ENCODE results near the gene SNX2. TPM values are rescaled to one million over a fixed set of nuclear protein-coding genes. Genes with fewer than 3 reads are reported as not detected.

The SNX2 gene
- polyA plus RNA-seq, 4 donors: 41.4 to 131 (median 52.5) TPM

DNA sequence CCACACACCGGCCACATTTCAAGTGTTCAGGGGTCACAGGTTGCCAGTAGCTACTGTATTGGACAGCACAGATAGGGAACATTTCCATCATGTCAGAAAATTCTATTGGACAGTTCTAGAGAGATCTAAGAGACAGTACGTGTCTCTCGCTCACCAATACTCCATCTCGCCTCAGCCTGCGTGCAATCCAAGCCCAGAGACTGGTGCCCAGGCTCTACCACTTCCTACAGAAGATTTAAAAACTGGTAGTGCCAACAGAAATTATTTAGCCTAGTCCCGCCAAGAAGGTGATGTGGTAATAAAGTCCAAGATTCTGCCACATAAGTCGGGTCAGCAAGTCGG is 390 bp upstream of the SNX2 start:
- H3K36me3 ChIP-seq (ENCODE audit: control insufficient read depth in 3 of 3, insufficient read depth in 2 of 3, low read depth in 1 of 3, low read length in 3 of 3): peaks cover 0 to 2% (median 0%) of the 10 kb centered on the region in 3 donors
- H3K27ac ChIP-seq (ENCODE audit: low read depth in 1 of 3, low read length in 2 of 3): peak overlapping the region; percentile 25 to 63 (median 36)
- H3K4me1 ChIP-seq (ENCODE audit: control insufficient read depth in 3 of 3, insufficient read depth in 2 of 3, low read depth in 1 of 3, low read length in 2 of 3): peaks cover 2 to 3% (median 3%) of the 10 kb centered on the region in 3 donors
- H3K4me3 ChIP-seq (ENCODE audit: low read depth in 1 of 3, low read length in 3 of 3): peak overlapping the region in 2 of 3 donors; percentile 45 to 75
- 16 to 27% (median 16%) methylated on average over 8 of the region's 8 CpGs for WGBS, 3 donors
- FAIRE-seq (no peak), DNase-seq (no peak)
- H3K9me3 ChIP-seq (ENCODE audit: control insufficient read depth in 2 of 2, insufficient read depth in 1 of 2, low read depth in 1 of 2, low read length in 1 of 2): no peaks in the 10 kb centered on the region
- H3K27me3 ChIP-seq (ENCODE audit: control insufficient read depth in 3 of 3, insufficient read depth in 3 of 3, low read length in 3 of 3): peaks cover 0 to 3% (median 0%) of the 10 kb centered on the region in 3 donors

DNA sequence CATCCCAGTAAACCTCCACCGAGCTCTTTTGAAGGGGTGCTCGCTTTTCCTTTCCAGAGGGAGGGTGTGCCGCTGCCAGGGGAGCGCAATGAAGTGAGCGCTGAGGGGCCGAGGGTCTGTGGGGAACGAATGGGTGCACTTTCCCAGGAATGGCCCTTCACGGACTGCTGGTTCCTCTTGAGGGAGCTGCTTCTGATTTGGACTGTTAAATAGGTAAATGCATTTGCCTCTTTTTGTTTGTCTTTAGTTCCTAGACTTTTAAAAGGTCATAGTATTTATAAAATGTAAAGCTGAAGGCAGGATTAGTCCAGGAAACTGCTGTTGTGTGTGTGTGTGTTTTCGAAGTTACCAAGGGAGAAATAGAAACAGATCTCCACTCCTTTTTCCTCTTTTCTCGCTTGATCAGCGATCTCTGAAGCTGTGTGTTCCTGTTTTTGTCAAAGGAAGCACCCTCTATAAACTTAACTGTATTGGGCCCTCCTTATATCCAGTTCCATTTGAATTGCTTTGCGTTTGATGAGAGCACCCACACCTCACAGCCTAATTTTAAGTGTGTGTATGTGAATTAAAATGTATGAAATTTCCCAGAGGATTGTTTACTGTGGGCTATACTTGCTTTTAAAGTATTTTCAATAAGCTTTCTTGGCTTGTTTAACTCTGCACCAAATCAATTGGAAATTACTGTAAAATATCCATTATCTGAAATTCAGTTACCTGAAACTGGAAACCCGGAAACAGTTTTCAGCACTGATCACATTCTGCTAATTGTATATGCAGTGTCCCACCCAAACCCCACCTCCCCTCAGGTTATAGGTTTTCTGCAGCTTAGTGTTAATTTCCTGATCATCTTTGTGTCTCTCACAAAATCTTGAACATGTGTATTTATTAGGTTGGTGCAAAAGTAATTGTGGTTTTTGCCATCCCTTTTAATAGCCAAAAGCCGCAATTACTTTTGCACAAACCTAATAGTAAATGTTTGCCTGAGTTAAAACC is 966 bp downstream of the SNX2 start:
- DNase-seq (peak in 1 of 2 donors; percentile 31), FAIRE-seq (no peak)
- H3K27ac ChIP-seq (ENCODE audit: low read depth in 1 of 3, low read length in 2 of 3): peak overlapping the region; percentile 16 to 93 (median 83)
- peak overlapping the region; percentile 75 to 99 (median 92) for H3K4me3 ChIP-seq (ENCODE audit: low read depth in 1 of 3, low read length in 3 of 3)
- no peaks in the 10 kb centered on the region for H3K9me3 ChIP-seq (ENCODE audit: control insufficient read depth in 2 of 2, insufficient read depth in 1 of 2, low read depth in 1 of 2, low read length in 1 of 2)
- H3K4me1 ChIP-seq (ENCODE audit: control insufficient read depth in 3 of 3, insufficient read depth in 2 of 3, low read depth in 1 of 3, low read length in 2 of 3): peaks cover 2 to 3% (median 3%) of the 10 kb centered on the region in 3 donors
- no peaks in the 10 kb centered on the region for H3K27me3 ChIP-seq (ENCODE audit: control insufficient read depth in 3 of 3, insufficient read depth in 3 of 3, low read length in 3 of 3)
- H3K36me3 ChIP-seq (ENCODE audit: control insufficient read depth in 3 of 3, insufficient read depth in 2 of 3, low read depth in 1 of 3, low read length in 3 of 3): peaks cover 0 to 2% (median 0%) of the 10 kb centered on the region in 3 donors
- 1 to 5% (median 3%) methylated on average over 14 of the region's 14 CpGs for WGBS, 3 donors

DNA sequence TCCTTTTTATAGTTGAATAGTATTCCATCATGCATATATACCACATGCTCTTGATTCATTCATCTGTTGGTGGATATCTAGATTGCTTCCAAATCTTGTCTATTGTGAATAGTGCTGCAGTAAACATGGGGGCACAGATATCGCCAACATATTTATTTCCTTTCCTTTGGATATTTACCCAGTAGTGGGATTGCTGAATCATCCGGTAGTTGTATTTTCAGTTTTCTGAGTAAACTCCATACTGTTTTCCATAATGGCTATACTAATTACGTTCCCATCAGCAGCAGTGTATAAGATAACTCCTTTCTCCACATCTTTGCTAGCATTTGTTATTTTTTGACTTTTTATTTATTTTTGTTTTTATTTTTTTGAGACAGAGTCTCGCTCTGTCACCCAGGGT is 3.3 kb downstream of the SNX2 start:
- H3K36me3 ChIP-seq (ENCODE audit: control insufficient read depth in 3 of 3, insufficient read depth in 2 of 3, low read depth in 1 of 3, low read length in 3 of 3): peaks cover 0 to 6% (median 0%) of the 10 kb centered on the region in 3 donors
- H3K4me3 ChIP-seq (ENCODE audit: low read depth in 1 of 3, low read length in 3 of 3): no peak overlapping the region
- H3K27me3 ChIP-seq (ENCODE audit: control insufficient read depth in 3 of 3, insufficient read depth in 3 of 3, low read length in 3 of 3): no peaks in the 10 kb centered on the region
- H3K27ac ChIP-seq (ENCODE audit: low read depth in 1 of 3, low read length in 2 of 3): no peak overlapping the region
- peaks cover 2 to 3% (median 3%) of the 10 kb centered on the region in 3 donors for H3K4me1 ChIP-seq (ENCODE audit: control insufficient read depth in 3 of 3, insufficient read depth in 2 of 3, low read depth in 1 of 3, low read length in 2 of 3)
- no peak for DNase-seq
- no peak for FAIRE-seq
- 95 to 98% (median 96%) methylated on average over 4 of the region's 4 CpGs for WGBS, 3 donors
- H3K9me3 ChIP-seq (ENCODE audit: control insufficient read depth in 2 of 2, insufficient read depth in 1 of 2, low read depth in 1 of 2, low read length in 1 of 2): no peaks in the 10 kb centered on the region

DNA sequence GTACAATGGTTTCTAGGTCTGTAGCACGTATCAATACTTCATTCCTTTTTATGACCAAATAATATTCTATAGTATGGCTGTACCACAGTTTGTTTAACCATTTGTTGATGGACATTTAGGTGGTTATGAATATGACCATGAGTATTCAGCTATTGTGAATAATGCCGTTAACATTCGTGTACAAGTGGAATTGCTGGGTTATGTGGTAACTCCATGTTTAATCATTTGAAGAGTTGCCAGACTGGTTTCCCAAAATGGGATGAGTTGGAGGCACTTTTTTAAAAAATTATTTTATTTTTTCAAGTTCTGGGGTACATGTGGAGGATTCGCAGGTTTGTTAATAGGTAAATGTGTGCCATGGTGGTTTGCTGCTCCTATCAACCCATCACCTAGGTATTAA is 4.6 kb downstream of the SNX2 start:
- no peak overlapping the region for H3K4me3 ChIP-seq (ENCODE audit: low read depth in 1 of 3, low read length in 3 of 3)
- peaks cover 2 to 3% (median 3%) of the 10 kb centered on the region in 3 donors for H3K4me1 ChIP-seq (ENCODE audit: control insufficient read depth in 3 of 3, insufficient read depth in 2 of 3, low read depth in 1 of 3, low read length in 2 of 3)
- peaks cover 0 to 6% (median 0%) of the 10 kb centered on the region in 3 donors for H3K36me3 ChIP-seq (ENCODE audit: control insufficient read depth in 3 of 3, insufficient read depth in 2 of 3, low read depth in 1 of 3, low read length in 3 of 3)
- WGBS, 3 donors: 86 to 98% (median 94%) methylated on average over 4 of the region's 4 CpGs
- DNase-seq: no peak
- no peak for FAIRE-seq
- H3K27me3 ChIP-seq (ENCODE audit: control insufficient read depth in 3 of 3, insufficient read depth in 3 of 3, low read length in 3 of 3): no peaks in the 10 kb centered on the region
- no peaks in the 10 kb centered on the region for H3K9me3 ChIP-seq (ENCODE audit: control insufficient read depth in 2 of 2, insufficient read depth in 1 of 2, low read depth in 1 of 2, low read length in 1 of 2)
- no peak overlapping the region for H3K27ac ChIP-seq (ENCODE audit: low read depth in 1 of 3, low read length in 2 of 3)

DNA sequence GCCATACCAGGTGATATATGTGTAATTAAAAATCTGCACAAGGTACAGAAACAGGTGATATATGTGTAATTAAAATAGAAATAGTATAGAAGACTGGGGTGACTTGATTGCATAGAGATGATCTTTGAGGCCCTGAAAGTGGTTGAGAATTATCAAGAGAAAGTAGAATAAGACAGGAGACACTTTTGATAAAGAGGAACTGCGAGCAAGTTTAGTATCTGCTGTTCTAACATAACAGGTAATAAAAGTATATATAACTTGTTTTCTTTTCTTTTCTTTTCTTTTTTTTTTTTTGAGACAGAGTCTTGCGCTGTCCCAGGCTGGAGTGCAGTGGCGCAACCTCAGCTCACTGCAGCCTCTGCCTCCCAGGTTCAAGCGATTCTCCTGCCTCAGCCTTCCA is 5.4 kb downstream of the SNX2 start:
- peaks cover 0 to 2% of the 10 kb centered on the region in 2 donors for H3K9me3 ChIP-seq (ENCODE audit: control insufficient read depth in 2 of 2, insufficient read depth in 1 of 2, low read depth in 1 of 2, low read length in 1 of 2)
- H3K27ac ChIP-seq (ENCODE audit: low read depth in 1 of 3, low read length in 2 of 3): no peak overlapping the region
- DNase-seq (no peak), FAIRE-seq (no peak)
- peaks cover 0 to 3% (median 3%) of the 10 kb centered on the region in 3 donors for H3K4me1 ChIP-seq (ENCODE audit: control insufficient read depth in 3 of 3, insufficient read depth in 2 of 3, low read depth in 1 of 3, low read length in 2 of 3)
- no peaks in the 10 kb centered on the region for H3K27me3 ChIP-seq (ENCODE audit: control insufficient read depth in 3 of 3, insufficient read depth in 3 of 3, low read length in 3 of 3)
- no peak overlapping the region for H3K4me3 ChIP-seq (ENCODE audit: low read depth in 1 of 3, low read length in 3 of 3)
- 94 to 97% (median 94%) methylated on average over 4 of the region's 4 CpGs for WGBS, 3 donors
- H3K36me3 ChIP-seq (ENCODE audit: control insufficient read depth in 3 of 3, insufficient read depth in 2 of 3, low read depth in 1 of 3, low read length in 3 of 3): peaks cover 0 to 6% (median 0%) of the 10 kb centered on the region in 3 donors

DNA sequence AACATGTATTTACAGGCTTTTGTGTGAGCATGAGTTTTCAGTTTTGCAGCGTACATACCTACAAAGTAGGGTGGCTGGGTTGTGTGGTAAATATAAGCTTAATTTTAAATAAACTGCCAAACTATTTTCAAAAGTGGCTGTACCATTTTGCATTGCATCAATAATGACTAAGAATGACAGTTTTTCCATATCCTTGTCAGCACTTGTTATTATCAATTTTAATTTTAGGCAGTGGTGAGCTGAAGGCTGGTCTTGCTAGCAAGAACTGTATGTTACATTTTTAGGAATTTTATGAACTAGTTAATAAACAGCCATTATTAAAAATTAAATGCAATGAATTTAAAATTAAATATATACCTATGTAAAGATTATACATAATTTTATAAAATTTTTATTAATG is 6.6 kb downstream of the SNX2 start:
- Histone ChIP-seq H3K27ac (ENCODE audit: low read depth in 1 of 3, low read length in 2 of 3) (no peak overlapping the region), H3K27me3 (ENCODE audit: control insufficient read depth in 3 of 3, insufficient read depth in 3 of 3, low read length in 3 of 3) (no peaks in the 10 kb centered on the region), H3K9me3 (ENCODE audit: control insufficient read depth in 2 of 2, insufficient read depth in 1 of 2, low read depth in 1 of 2, low read length in 1 of 2) (peaks cover 0 to 4% of the 10 kb centered on the region in 2 donors), H3K4me1 (ENCODE audit: control insufficient read depth in 3 of 3, insufficient read depth in 2 of 3, low read depth in 1 of 3, low read length in 2 of 3) (peaks cover 0 to 3% (median 3%) of the 10 kb centered on the region in 3 donors), H3K4me3 (ENCODE audit: low read depth in 1 of 3, low read length in 3 of 3) (no peak overlapping the region), H3K36me3 (ENCODE audit: control insufficient read depth in 3 of 3, insufficient read depth in 2 of 3, low read depth in 1 of 3, low read length in 3 of 3) (peaks cover 0 to 6% (median 0%) of the 10 kb centered on the region in 3 donors)
- no peak for DNase-seq
- FAIRE-seq: no peak
- 28 to 100% (median 96%) methylated on average over 1 of the region's 1 CpG for WGBS, 3 donors

DNA sequence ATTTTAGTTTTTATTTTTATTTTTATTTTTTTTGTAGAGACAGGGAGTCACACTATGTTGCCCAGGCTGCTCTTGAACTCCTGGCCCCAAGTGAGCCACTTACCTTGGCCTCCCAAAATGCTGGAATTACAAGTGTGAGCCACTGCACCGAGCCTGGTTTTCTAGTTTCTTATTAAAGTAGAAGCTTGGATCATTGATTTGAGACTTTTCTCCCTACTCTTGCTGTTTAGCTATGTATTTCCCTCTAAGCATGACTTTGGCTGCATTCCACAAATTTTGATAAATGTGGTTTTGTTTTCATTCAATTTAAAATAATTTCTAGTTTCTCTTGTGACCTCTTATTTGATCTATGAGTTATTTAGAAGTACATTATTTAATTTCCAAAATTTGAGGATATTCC is 10.4 kb downstream of the SNX2 start:
- peaks cover 0 to 14% of the 10 kb centered on the region in 2 donors for H3K9me3 ChIP-seq (ENCODE audit: control insufficient read depth in 2 of 2, insufficient read depth in 1 of 2, low read depth in 1 of 2, low read length in 1 of 2)
- 92 to 98% (median 96%) methylated on average over 1 of the region's 1 CpG for WGBS, 3 donors
- H3K4me3 ChIP-seq (ENCODE audit: low read depth in 1 of 3, low read length in 3 of 3): no peak overlapping the region
- FAIRE-seq (no peak), DNase-seq (no peak)
- peaks cover 0 to 4% (median 0%) of the 10 kb centered on the region in 3 donors for H3K36me3 ChIP-seq (ENCODE audit: control insufficient read depth in 3 of 3, insufficient read depth in 2 of 3, low read depth in 1 of 3, low read length in 3 of 3)
- H3K27me3 ChIP-seq (ENCODE audit: control insufficient read depth in 3 of 3, insufficient read depth in 3 of 3, low read length in 3 of 3): no peaks in the 10 kb centered on the region
- no peak overlapping the region for H3K27ac ChIP-seq (ENCODE audit: low read depth in 1 of 3, low read length in 2 of 3)
- no peaks in the 10 kb centered on the region for H3K4me1 ChIP-seq (ENCODE audit: control insufficient read depth in 3 of 3, insufficient read depth in 2 of 3, low read depth in 1 of 3, low read length in 2 of 3)

DNA sequence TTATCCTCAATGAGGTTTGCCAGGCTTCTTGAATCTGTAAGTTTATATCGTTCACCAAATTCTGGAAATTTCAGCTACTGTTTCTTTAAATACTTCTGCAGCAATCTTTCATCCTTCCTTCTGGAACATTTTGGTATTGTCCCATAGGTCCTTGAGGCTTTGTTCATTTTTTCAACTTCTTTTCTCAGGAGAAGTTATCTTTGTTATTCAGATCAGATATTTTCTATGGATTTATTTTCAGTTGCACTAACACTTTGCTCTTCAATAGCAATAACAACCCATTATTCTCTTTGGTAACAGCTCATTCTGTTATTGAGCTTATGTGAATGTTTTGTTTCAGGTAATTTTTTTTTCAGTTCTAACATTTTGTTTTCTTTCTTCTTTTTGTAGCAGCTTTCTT is 13.5 kb downstream of the SNX2 start:
- Histone ChIP-seq H3K4me3 (ENCODE audit: low read depth in 1 of 3, low read length in 3 of 3) (no peak overlapping the region), H3K27me3 (ENCODE audit: control insufficient read depth in 3 of 3, insufficient read depth in 3 of 3, low read length in 3 of 3) (no peaks in the 10 kb centered on the region), H3K36me3 (ENCODE audit: control insufficient read depth in 3 of 3, insufficient read depth in 2 of 3, low read depth in 1 of 3, low read length in 3 of 3) (peaks cover 0 to 4% (median 0%) of the 10 kb centered on the region in 3 donors), H3K9me3 (ENCODE audit: control insufficient read depth in 2 of 2, insufficient read depth in 1 of 2, low read depth in 1 of 2, low read length in 1 of 2) (peaks cover 0 to 14% of the 10 kb centered on the region in 2 donors), H3K27ac (ENCODE audit: low read depth in 1 of 3, low read length in 2 of 3) (no peak overlapping the region), H3K4me1 (ENCODE audit: control insufficient read depth in 3 of 3, insufficient read depth in 2 of 3, low read depth in 1 of 3, low read length in 2 of 3) (no peaks in the 10 kb centered on the region)
- FAIRE-seq (no peak), DNase-seq (no peak)
- WGBS, 3 donors: 91 to 100% (median 97%) methylated on average over 1 of the region's 1 CpG
